ENCODE data around the gene LMTK3.
"Not testable (repeated sequence)": the region's sequence is repeated elsewhere in the genome, so short reads cannot be mapped to it uniquely, and the experiment has no call there.

Gene LMTK3

GRCh38 chr19:48488478-48488877 is 23.2 kb downstream of the LMTK3 start:
- DNase-seq (ENCODE audit: low spot score) = not testable (repeated sequence)

- DNase-seq (ENCODE audit: low spot score) = peak; percentile 34
Observed at GRCh38 chr19:48487948-48488347, 23.7 kb downstream of the LMTK3 start.

GRCh38 chr19:48487544-48487943 is 24.1 kb downstream of the LMTK3 start:
- DNase-seq (ENCODE audit: low spot score) = no peak

- DNase-seq (ENCODE audit: low spot score) = not testable (repeated sequence)
Observed at GRCh38 chr19:48486706-48487105, 24.9 kb downstream of the LMTK3 start.

GRCh38 chr19:48484931-48485612 is 26.6 kb downstream of the LMTK3 start:
- DNase-seq (ENCODE audit: low spot score) = no peak

GRCh38 chr19:48484247-48484893 is 27.3 kb downstream of the LMTK3 start:
- no peak for DNase-seq (ENCODE audit: low spot score)

GRCh38 chr19:48483301-48483700 is 28.3 kb downstream of the LMTK3 start:
- DNase-seq (ENCODE audit: low spot score) = no peak

GRCh38 chr19:48481846-48482639 is 29.6 kb downstream of the LMTK3 start:
- no peak for DNase-seq (ENCODE audit: low spot score)

- no peak for DNase-seq (ENCODE audit: low spot score)
Observed at GRCh38 chr19:48480558-48481500, 30.8 kb downstream of the LMTK3 start.

- DNase-seq (ENCODE audit: low spot score) = no peak
Observed at GRCh38 chr19:48480183-48480557, 31.5 kb downstream of the LMTK3 start.

- DNase-seq (ENCODE audit: low spot score) = no peak
Observed at GRCh38 chr19:48479686-48480085, 31.9 kb downstream of the LMTK3 start.

- DNase-seq (ENCODE audit: low spot score) = no peak
Observed at GRCh38 chr19:48478339-48479256, 33.0 kb downstream of the LMTK3 start.

- no peak for DNase-seq (ENCODE audit: low spot score)
Observed at GRCh38 chr19:48477698-48478338, 33.8 kb downstream of the LMTK3 start.

- DNase-seq (ENCODE audit: low spot score) = no peak
Observed at GRCh38 chr19:48477067-48477685, 34.5 kb downstream of the LMTK3 start.

- DNase-seq (ENCODE audit: low spot score) = no peak
Observed at GRCh38 chr19:48476176-48476575, 35.5 kb downstream of the LMTK3 start.

GRCh38 chr19:48475369-48476068 is 36.1 kb downstream of the LMTK3 start:
- no peak for DNase-seq (ENCODE audit: low spot score)

GRCh38 chr19:48474084-48474592 is 37.5 kb downstream of the LMTK3 start:
- no peak for DNase-seq (ENCODE audit: low spot score)

- DNase-seq (ENCODE audit: low spot score) = no peak
Observed at GRCh38 chr19:48473161-48473966, 38.3 kb downstream of the LMTK3 start.
